Measurements from ENCODE around the gene GRAP.

DNA sequence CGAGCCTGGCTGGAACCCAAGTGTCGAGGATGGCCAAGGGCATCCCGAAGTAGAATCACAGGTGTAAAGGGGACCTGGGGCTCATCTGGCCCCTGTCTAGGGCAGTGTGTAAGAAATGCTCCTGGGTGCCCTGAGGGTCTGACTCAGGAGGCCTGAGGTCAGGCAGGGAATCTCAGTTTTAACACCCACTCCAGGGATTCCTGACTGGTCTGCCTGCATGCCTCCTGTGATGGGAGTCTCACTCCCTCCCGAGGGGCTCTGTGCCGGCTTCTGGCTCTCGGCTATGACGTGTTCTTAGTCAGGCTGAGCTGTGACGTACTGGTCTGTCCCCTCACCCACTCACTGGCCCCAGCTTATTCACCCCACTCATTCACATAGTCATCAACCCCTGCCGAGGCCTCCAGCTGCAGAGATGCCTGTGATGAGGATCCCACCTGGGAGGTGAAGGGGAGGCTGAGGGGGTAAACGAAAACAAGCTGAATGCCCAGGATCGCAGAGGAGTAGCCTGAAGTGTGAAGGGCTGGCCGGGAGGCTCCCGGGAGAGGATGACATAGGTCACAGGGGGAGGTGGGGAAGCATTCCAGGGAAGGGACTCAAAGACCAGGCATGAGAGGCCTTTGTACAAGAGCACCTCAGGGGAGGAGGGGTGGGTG lies 65.9 kb downstream of the GRAP start:
- TF ChIP-seq, protein P1, sequence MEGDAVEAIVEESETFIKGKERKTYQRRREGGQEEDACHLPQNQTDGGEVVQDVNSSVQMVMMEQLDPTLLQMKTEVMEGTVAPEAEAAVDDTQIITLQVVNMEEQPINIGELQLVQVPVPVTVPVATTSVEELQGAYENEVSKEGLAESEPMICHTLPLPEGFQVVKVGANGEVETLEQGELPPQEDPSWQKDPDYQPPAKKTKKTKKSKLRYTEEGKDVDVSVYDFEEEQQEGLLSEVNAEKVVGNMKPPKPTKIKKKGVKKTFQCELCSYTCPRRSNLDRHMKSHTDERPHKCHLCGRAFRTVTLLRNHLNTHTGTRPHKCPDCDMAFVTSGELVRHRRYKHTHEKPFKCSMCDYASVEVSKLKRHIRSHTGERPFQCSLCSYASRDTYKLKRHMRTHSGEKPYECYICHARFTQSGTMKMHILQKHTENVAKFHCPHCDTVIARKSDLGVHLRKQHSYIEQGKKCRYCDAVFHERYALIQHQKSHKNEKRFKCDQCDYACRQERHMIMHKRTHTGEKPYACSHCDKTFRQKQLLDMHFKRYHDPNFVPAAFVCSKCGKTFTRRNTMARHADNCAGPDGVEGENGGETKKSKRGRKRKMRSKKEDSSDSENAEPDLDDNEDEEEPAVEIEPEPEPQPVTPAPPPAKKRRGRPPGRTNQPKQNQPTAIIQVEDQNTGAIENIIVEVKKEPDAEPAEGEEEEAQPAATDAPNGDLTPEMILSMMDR (IDR thresholded peaks at IDR 0.05) = no peak
- TF ChIP-seq, protein P2, sequence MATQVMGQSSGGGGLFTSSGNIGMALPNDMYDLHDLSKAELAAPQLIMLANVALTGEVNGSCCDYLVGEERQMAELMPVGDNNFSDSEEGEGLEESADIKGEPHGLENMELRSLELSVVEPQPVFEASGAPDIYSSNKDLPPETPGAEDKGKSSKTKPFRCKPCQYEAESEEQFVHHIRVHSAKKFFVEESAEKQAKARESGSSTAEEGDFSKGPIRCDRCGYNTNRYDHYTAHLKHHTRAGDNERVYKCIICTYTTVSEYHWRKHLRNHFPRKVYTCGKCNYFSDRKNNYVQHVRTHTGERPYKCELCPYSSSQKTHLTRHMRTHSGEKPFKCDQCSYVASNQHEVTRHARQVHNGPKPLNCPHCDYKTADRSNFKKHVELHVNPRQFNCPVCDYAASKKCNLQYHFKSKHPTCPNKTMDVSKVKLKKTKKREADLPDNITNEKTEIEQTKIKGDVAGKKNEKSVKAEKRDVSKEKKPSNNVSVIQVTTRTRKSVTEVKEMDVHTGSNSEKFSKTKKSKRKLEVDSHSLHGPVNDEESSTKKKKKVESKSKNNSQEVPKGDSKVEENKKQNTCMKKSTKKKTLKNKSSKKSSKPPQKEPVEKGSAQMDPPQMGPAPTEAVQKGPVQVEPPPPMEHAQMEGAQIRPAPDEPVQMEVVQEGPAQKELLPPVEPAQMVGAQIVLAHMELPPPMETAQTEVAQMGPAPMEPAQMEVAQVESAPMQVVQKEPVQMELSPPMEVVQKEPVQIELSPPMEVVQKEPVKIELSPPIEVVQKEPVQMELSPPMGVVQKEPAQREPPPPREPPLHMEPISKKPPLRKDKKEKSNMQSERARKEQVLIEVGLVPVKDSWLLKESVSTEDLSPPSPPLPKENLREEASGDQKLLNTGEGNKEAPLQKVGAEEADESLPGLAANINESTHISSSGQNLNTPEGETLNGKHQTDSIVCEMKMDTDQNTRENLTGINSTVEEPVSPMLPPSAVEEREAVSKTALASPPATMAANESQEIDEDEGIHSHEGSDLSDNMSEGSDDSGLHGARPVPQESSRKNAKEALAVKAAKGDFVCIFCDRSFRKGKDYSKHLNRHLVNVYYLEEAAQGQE (IDR thresholded peaks at IDR 0.05; ENCODE audit: insufficient read depth in 1 of 2, low read depth in 2 of 2, low read length in 1 of 2) = no peak
- TF ChIP-seq SIN3A (IDR thresholded peaks at IDR 0.05; ENCODE audit: borderline replicate concordance, insufficient read depth, low read depth, low read length) (no peak), TCF7L2 (IDR thresholded peaks at IDR 0.05; ENCODE audit: low read depth, low read length) (no peak)

Data from Panc1 (cell line).